Measurements from ENCODE around the gene GRK4.
"Not testable (repeated sequence)": the region's sequence is repeated elsewhere in the genome, so short reads cannot be mapped to it uniquely, and the experiment has no call there.

The GRK4 gene

DNA sequence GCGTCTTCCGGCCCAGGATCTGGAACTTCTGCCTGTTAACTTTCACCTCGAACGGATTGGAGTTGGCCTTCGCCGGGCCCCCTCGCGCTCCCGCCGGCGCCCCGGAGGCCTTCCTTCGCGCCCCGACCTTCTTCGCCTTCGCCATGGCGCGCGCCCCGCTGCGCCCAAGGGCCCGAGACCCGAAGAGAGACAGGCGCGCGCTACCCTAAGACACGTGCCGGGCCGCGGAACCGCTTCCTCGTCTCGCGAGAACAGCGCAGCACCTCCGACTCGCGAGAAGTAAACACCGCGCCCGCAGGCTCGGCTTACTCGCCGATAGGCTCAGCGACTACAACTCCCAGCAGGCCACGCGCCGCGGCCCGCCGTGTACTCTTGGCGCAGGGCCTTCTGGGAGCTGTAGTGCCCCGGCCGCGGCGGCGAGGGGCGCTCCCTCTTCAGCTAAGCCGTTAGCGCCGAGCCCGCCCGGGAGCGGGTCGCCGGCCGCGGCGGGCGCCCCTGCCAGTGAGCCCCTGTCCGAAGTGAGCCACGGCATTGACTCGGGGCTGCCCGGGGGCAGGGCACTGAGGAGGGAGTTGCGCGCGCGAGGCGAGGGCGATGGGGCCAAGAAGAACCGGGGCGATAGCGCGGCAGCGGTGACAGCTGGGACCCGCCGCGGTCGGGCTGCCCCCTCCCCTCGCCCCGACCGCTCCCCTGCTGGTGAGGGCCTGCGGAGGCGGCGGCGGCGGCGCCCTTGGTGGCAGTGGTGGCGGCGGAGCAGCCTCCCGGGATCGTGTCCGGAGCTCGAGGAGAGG, at the start of gene GRK4, which contains the start of gene NOP14:
GRK4 (plus strand) TSS at position 397 of the 791 bp plus-strand sequence. CDS start 500 bp downstream, outside the sequence.
NOP14 (minus strand) TSS at position 232 of the 791 bp plus-strand sequence; CDS start at position 145, 87 bp downstream.
- peak; percentile 98 for DNase-seq

- no peak for DNase-seq
Observed at GRCh38 chr4:2914256-2915126, 48.9 kb upstream of the GRK4 start.

GRCh38 chr4:2915789-2916188, 47.6 kb upstream of the GRK4 start:
- no peak for DNase-seq

DNA sequence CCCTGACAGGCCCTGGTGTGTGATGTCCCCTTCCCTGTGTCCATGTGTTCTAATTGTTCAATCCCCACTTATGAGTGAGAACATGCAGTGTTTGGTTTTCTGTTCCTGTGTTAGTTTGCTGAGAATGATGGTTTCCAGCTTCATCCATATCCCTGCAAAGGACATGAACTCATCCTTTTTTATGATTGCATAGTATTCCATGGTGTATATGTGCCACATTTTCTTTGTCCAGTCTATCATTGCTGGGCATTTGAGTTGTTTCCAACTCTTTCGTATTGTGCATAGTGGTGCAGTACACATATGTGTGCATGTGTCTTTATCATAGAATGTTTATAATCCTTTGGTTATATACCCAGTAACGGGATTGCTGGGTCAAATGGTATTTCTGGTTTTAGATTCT, 46.7 kb upstream of the GRK4 start:
- not testable (repeated sequence) for DNase-seq

DNA sequence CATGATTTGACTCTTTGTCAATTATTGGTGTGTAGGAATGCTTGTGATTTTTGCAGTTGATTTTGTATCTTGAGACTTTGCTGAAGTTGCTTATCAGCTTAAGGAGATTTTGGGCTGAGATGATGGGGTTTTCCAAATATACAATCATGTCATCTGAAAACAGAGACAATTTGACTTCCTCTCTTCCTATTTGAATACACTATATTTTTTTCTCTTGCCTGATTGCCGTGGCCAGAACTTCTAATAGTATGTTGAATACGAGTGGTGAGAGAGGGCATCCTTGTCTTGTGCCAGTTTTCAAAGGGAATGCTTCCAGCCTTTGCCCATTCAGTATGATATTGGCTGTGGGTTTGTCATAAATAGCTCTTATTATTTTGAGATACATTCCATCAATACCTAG, 45.1 kb upstream of the GRK4 start:
- DNase-seq, result not testable (repeated sequence)

- not testable (repeated sequence) for DNase-seq
Observed at GRCh38 chr4:2918714-2919113, 44.7 kb upstream of the GRK4 start.

GRCh38 chr4:2922453-2923101, 40.8 kb upstream of the GRK4 start:
- not testable (repeated sequence) for DNase-seq

GRCh38 chr4:2923141-2923551, 40.2 kb upstream of the GRK4 start:
- DNase-seq, result no peak

DNA sequence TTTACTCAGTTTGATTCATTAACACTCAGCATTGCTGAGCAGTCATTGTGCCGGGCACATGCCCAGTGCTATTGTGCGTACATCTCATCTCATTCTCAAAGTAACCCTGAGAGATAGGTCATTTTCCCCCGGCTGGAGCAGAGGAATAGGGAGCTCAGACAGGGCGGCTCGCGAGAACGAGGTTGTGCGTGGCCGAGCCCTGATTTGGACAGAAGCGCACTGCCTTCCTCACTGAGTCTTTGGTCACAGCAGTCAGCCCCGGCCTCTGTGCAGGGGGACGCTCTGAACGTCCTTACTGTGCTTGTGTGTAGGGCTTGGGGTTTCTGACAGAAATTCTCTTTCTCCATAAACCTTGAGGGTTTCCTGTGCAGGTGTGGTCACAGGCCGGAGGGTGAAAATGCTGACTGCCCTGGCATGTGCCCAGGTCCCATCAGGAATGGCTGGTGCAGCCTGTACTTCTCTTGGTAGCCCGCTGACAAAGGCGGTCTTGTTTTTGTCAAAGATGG, 39.6 kb upstream of the GRK4 start:
- DNase-seq, result no peak

- DNase-seq, result no peak
Observed at GRCh38 chr4:2924286-2924685, 39.1 kb upstream of the GRK4 start.

GRCh38 chr4:2924765-2925301, 38.5 kb upstream of the GRK4 start:
- no peak for DNase-seq

- no peak for DNase-seq
Observed at GRCh38 chr4:2925496-2925895, 37.9 kb upstream of the GRK4 start.

DNA sequence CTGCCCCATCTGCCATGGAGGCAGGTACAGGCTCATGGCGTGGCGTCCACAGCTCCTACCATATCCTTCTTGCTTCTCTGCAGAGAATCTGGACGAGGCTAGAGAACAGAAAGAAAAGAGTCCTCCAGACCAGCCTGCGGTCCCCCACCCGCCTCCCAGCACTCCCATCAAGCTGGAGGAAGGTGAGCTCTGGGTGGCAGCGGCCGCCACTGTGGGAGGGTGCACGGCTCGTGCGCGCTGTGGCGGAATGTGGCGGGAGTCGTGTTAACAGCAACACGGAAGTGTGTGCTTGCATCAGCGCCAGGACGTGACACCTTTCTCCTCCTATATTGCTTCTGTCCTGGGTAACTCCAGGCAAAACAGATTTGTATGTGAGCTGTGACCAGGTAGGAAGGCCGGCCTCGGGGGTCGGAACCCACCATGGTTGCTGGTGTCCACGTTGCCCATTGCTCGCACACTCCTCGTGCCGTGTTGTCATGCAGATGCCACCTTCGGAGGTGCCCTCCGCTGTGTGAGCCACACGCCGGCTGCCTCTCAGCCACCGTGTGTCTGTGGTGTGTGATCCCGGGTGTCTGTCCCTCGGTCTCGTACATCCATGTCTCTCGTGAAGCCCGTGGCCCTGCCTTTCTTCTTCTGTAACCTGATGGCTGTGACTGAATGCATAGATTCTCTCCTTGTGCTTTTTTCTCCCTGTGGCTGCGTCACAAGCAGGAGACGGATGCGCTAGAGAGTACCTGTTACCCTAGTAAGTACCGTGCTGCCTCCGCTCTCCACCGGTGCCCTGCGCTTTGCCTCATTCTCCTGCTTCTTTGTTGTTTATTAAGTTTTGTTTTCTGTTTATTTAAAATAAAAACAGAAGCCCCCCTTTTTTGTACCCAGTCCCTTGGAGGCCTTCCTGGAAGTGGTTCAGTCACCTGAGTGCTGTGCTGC, 37.2 kb upstream of the GRK4 start:
- DNase-seq, result no peak

- no peak for DNase-seq
Observed at GRCh38 chr4:2927016-2927695, 36.2 kb upstream of the GRK4 start.

DNA sequence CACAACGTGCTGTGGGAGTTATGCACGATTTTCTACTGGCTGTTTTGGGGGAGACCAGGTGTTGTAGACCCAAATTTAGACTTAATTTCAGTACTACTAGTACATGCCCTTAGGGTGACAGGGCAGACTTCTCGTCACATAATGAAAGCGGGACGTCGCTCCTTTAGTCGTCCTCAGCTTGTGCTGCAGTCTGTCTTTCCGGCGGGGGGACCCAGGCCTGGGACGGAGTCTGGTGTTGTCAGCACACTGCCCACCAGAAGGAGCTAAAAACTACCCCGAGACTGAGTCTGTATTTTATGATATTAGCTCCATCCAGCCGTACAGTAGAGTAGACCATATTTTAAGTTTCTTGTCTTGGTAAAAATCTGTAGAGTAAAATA, 35.7 kb upstream of the GRK4 start:
- no peak for DNase-seq

DNA sequence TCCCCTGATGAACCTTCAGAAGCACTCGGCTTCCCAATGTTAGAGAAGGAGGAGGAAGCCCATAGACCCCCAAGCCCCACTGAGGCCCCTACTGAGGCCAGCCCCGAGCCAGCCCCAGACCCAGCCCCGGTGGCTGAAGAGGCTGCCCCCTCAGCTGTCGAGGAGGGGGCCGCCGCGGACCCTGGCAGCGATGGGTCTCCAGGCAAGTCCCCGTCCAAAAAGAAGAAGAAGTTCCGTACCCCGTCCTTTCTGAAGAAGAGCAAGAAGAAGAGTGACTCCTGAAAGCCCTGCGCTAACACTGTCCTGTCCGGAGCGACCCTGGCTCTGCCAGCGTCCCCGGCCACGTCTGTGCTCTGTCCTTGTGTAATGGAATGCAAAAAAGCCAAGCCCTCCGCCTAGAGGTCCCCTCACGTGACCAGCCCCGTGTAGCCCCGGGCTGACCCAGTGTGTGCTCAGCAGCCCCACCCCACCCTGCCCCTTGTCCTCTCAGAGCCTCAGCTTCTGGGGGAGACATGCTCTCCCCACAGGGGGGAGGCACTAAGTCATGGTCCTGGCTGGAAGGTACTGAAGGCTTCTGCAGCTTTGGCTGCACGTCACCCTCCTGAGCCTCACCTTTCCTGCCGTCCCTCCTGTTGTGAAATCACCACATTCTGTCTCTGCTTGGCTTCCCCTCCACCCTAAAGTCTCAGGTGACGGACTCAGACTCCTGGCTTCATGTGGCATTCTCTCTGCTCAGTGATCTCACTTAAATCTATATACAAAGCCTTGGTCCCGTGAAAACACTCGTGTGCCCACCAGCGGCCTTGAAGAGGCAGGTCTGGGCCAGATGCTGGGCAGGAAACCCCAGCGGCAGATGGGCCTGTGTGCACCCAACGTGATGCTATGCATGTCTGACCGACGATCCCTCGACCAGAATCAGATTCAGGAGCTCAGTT, 34.9 kb upstream of the GRK4 start:
- no peak for DNase-seq

DNA sequence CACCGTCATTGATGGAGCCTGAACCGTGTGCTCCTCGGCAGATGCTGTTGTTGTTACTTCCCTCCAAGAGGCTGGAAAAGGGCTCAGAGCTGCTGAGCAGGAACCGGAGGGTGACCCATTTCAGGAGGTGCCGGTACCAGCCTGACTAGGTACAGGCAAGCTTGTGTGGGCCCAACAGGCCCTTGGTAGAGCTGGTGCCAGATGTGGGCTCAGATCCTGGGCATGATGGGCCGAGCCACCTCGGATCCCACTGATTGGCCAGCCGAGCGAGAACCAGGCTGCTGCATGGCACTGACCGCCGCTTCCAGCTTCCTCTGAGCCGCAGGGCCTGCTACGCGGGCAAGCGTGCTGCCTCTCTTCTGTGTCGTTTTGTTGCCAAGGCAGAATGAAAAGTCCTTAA, 33.9 kb upstream of the GRK4 start:
- DNase-seq, result no peak

GRCh38 chr4:2930135-2930757, 33.1 kb upstream of the GRK4 start:
- DNase-seq, result no peak

DNA sequence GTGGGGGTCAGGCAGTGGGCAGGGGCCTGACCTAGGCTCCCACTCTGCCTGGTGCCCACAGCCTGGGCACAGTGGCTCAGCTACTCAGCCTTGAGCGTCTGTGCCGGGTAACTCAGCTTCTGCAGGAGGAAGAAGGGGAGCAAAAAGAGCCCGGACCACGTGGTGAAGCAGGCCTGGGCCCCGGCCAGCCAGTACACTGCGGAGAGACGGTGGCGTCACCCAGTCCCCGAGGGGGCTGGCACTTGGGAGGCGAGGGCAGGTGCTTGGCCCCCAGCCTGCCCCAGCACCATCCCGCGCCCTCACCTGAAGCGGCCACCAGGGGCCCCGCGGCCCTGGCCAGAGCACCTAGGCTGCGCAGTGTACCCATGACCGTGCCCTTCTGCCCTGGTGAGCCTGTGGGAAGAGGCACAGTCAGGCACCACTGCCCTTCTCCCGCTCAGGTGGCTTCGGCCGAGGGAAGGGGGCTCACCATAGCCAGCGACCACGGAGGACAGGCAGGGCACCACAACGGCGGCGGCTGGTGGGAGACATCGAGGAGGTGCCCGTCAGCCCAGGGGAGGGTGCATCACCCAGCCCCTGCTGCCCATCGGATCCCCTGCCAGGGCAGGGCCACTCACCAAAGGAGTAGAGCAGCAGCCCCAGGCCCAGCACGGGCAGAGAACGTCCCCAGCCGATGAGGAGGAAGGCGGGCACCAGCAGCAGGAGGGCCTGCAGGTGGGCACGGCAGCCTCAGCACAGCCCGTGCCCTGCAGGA, 32.4 kb upstream of the GRK4 start:
- no peak for DNase-seq

Data from eye (tissue), 1 donor.